K562 (cell line): Measurements from ENCODE around the gene RPL39. TPM values are rescaled to one million over a fixed set of nuclear protein-coding genes. Genes with fewer than 3 reads are reported as not detected.

Source experiments
- CHD1 ChIP-seq: fragments of 200-600 bp; sonication (generic); IDR thresholded peaks from one replicate; pipeline ENCODE4 v1.6.1; 2012; ENCODE audit warnings: mild to moderate bottlenecking, moderate library complexity, low read length, inconsistent platforms
- CHD7 ChIP-seq: fragments of 200-600 bp; sonication (generic); IDR thresholded peaks from one replicate; pipeline ENCODE4 v1.6.1; 2012; ENCODE audit warnings: mild to moderate bottlenecking, low read depth, low read length, inconsistent platforms
- DMBX1 ChIP-seq: fragments of 250-450 bp; sonication (Bioruptor Pico); IDR thresholded peaks from 2 replicates; pipeline ENCODE4 v1.8.0; 2022; ENCODE audit warnings: inconsistent platforms, mild to moderate bottlenecking, moderate library complexity, borderline replicate concordance
- ETS2 ChIP-seq: IDR thresholded peaks from 2 replicates; pipeline ENCODE4 v1.6.1; 2016; ENCODE audit warnings: borderline replicate concordance, missing genetic modification characterization, mild to moderate bottlenecking, moderate library complexity, missing compliant biosample characterization; ENCODE audit not compliant: poor library complexity, severe bottlenecking
- HLTF ChIP-seq: fragments of 450-650 bp; IDR thresholded peaks from 2 replicates; pipeline ENCODE4 v1.6.1; 2016
- RBBP5 ChIP-seq: fragments of 200-600 bp; sonication (generic); IDR thresholded peaks from 2 replicates; pipeline ENCODE4 v1.6.1; 2012; ENCODE audit warnings: borderline replicate concordance, mild to moderate bottlenecking, low read length, control low read depth, inconsistent platforms; ENCODE audit not compliant: insufficient read depth, poor library complexity, severe bottlenecking
- SIX5 ChIP-seq, 2 experiments: IDR thresholded peaks; 2 replicates each; pipeline ENCODE4 v1.6.1; 2011; ENCODE audit warnings: low read length in 2 of 2, borderline replicate concordance in 1 of 2, low read depth in 1 of 2, mild to moderate bottlenecking in 1 of 2, moderate library complexity in 1 of 2; ENCODE audit not compliant: insufficient read depth in 1 of 2
- ZBTB8A ChIP-seq: fragments of 450-650 bp; IDR thresholded peaks from 2 replicates; pipeline ENCODE4 v1.6.1; 2018; ENCODE audit warnings: mild to moderate bottlenecking, moderate library complexity; ENCODE audit not compliant: partially characterized antibody
- ZNF766 ChIP-seq: fragments of 200-800 bp; sonication (Bioruptor generic); conservative IDR thresholded peaks from 2 replicates; pipeline ENCODE4 v1.6.1; 2016; ENCODE audit warnings: missing genetic modification characterization, missing compliant biosample characterization
- ZZZ3 ChIP-seq: fragments of 450-650 bp; IDR thresholded peaks from 2 replicates; pipeline ENCODE4 v1.6.1; 2016; ENCODE audit warnings: antibody characterized with exemption, mild to moderate bottlenecking, moderate library complexity
- polyA plus RNA-seq, 8 experiments: library from polyadenylated mRNA; depleted of rRNA in 4 of 8; stranded (reverse) in 5 of 8; unstranded in 3 of 8; fragments of >200 nt; fragmentation: Nextera tagmentation in 2 of 8; fragmentation: Illumina TruSeq in 1 of 8; extraction: Ambion mirVana in 2 of 8; extraction: Trizol in 1 of 8; gene quantifications; 2 replicates each; pipeline versions ENCODE4 v1.2.1 to v1.2.3, GENCODE V29; 2011 to 2014; ENCODE audit warnings: inconsistent platforms in 1 of 8, missing spikeins in 1 of 8
- total RNA-seq, 7 experiments: library from RNA; depleted of rRNA in 6 of 7; stranded (reverse); fragments of >200 nt in 6 of 7; fragmentation: Illumina TruSeq in 2 of 7; extraction: Trizol in 2 of 7; gene quantifications; 2 replicates each; pipeline versions ENCODE4 v1.2.1 to v1.2.3, GENCODE V29; 2011 to 2021; ENCODE audit warnings: low replicate concordance in 1 of 7
- TF ChIP-seq, protein P1 (sequence below): fragments of 450-650 bp; IDR thresholded peaks from 2 replicates; pipeline ENCODE4 v1.6.1; 2017; ENCODE audit warnings: antibody characterized with exemption, mild to moderate bottlenecking

The RPL39 gene
- total and polyA plus RNA-seq, 9 of the 15 experiments (the other 6 are each of a cell fraction or from before 2014, with no cell fraction given), result 1,382 to 5,043 (median 3,226) TPM

DNA sequence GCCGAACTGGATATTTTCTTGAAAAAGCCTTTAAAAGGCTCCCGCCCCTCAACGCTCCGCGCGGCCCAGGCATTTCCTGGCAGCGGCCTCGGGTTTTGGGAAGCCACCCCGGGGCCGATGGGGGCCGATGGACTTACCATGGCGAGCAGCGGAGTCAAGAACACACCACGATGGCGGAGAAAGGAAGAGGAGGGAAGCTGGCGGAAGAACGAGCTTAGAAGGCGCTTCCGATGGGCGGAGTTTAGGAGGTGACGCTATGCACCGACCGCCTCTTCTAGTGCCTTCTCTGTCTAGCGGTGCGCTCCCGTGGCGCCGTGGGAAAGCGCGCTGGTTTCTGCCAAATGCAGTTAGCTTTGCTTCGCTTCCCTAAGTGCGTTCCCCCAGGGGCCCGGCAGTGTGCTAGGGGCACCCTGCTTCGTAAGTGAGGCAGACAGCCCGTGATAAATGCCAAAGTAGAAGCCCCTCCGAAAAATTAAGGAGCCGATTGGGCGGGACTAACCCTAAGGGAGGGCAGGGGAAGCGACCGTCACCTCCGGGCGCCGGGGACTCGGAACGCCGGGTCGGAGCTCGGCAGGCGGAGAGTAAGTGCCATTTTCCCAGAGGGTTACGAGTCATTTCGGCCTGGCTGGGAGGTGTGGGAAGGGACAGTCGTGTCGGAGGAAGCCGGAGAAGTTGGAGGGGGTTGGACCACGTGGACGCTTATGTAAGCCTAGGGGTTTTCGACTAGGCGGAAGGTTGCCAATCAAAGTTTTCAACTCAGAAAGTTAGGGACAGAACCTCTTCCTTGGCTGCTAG lies at the start of gene RPL39 (continued):
- TF ChIP-seq CHD1 (no peak), SIX5 (IDR thresholded peaks at IDR 0.05; ENCODE audit: borderline replicate concordance in 1 of 2, insufficient read depth in 1 of 2, low read depth in 1 of 2, low read length in 2 of 2) (no peak), ZBTB8A (no peak), ZNF766 (CRISPR knock-in tag) (0 out of 2 replicates have a peak, but pooled peaks have one; percentile 38), HLTF (no peak), ETS2 (tag) (no peak), DMBX1 (CRISPR knock-in tag) (no peak), ZZZ3 (peak; percentile 96), CHD7 (no peak), RBBP5 (peak; percentile 95)
- TF ChIP-seq, protein P1, sequence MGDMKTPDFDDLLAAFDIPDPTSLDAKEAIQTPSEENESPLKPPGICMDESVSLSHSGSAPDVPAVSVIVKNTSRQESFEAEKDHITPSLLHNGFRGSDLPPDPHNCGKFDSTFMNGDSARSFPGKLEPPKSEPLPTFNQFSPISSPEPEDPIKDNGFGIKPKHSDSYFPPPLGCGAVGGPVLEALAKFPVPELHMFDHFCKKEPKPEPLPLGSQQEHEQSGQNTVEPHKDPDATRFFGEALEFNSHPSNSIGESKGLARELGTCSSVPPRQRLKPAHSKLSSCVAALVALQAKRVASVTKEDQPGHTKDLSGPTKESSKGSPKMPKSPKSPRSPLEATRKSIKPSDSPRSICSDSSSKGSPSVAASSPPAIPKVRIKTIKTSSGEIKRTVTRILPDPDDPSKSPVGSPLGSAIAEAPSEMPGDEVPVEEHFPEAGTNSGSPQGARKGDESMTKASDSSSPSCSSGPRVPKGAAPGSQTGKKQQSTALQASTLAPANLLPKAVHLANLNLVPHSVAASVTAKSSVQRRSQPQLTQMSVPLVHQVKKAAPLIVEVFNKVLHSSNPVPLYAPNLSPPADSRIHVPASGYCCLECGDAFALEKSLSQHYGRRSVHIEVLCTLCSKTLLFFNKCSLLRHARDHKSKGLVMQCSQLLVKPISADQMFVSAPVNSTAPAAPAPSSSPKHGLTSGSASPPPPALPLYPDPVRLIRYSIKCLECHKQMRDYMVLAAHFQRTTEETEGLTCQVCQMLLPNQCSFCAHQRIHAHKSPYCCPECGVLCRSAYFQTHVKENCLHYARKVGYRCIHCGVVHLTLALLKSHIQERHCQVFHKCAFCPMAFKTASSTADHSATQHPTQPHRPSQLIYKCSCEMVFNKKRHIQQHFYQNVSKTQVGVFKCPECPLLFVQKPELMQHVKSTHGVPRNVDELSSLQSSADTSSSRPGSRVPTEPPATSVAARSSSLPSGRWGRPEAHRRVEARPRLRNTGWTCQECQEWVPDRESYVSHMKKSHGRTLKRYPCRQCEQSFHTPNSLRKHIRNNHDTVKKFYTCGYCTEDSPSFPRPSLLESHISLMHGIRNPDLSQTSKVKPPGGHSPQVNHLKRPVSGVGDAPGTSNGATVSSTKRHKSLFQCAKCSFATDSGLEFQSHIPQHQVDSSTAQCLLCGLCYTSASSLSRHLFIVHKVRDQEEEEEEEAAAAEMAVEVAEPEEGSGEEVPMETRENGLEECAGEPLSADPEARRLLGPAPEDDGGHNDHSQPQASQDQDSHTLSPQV, result no peak
